Tracheal epithelial cell (primary cell): ENCODE measurements around the gene DNAAF2. TPM values are rescaled to one million over a fixed set of nuclear protein-coding genes. Genes with fewer than 3 reads are reported as not detected.

ENCODE experiments used
- total RNA-seq: library from RNA; depleted of rRNA; stranded (reverse); fragments of >200 nt; gene quantifications from 2 replicates; pipeline ENCODE4 v1.2.1, GENCODE V29; 2014

The DNAAF2 gene, protein sequence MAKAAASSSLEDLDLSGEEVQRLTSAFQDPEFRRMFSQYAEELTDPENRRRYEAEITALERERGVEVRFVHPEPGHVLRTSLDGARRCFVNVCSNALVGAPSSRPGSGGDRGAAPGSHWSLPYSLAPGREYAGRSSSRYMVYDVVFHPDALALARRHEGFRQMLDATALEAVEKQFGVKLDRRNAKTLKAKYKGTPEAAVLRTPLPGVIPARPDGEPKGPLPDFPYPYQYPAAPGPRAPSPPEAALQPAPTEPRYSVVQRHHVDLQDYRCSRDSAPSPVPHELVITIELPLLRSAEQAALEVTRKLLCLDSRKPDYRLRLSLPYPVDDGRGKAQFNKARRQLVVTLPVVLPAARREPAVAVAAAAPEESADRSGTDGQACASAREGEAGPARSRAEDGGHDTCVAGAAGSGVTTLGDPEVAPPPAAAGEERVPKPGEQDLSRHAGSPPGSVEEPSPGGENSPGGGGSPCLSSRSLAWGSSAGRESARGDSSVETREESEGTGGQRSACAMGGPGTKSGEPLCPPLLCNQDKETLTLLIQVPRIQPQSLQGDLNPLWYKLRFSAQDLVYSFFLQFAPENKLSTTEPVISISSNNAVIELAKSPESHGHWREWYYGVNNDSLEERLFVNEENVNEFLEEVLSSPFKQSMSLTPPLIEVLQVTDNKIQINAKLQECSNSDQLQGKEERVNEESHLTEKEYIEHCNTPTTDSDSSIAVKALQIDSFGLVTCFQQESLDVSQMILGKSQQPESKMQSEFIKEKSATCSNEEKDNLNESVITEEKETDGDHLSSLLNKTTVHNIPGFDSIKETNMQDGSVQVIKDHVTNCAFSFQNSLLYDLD
- total RNA-seq: 15.9 and 16.8 TPM in 2 replicates

DNA sequence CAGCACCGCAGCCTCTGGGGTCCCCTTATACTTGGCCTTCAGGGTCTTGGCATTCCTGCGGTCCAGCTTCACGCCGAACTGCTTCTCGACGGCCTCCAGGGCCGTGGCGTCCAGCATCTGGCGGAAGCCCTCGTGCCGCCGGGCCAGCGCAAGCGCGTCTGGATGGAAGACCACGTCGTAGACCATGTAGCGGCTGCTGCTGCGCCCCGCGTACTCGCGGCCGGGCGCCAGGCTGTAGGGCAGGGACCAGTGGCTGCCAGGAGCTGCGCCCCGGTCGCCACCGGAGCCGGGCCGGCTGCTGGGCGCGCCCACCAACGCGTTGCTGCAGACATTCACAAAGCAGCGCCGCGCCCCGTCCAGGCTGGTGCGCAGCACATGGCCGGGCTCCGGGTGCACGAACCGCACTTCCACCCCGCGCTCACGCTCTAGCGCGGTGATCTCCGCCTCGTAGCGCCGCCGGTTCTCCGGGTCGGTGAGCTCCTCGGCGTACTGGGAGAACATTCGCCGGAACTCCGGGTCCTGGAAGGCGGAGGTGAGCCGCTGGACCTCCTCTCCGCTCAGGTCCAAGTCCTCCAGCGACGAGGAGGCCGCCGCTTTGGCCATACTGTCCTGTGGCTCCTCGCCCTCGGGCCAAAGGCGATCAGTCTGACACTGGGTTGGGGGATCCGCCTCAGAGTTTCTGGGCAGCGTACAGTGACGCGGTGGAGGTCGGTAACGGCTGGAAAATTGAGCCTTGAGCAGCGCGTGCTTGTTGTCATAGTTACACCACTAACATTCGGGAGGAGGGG lies at the start of gene DNAAF2:
TSS of gene DNAAF2 (minus strand) at position 698 of the 788 bp plus-strand sequence. CDS start at position 603, 95 bp downstream.

DNA sequence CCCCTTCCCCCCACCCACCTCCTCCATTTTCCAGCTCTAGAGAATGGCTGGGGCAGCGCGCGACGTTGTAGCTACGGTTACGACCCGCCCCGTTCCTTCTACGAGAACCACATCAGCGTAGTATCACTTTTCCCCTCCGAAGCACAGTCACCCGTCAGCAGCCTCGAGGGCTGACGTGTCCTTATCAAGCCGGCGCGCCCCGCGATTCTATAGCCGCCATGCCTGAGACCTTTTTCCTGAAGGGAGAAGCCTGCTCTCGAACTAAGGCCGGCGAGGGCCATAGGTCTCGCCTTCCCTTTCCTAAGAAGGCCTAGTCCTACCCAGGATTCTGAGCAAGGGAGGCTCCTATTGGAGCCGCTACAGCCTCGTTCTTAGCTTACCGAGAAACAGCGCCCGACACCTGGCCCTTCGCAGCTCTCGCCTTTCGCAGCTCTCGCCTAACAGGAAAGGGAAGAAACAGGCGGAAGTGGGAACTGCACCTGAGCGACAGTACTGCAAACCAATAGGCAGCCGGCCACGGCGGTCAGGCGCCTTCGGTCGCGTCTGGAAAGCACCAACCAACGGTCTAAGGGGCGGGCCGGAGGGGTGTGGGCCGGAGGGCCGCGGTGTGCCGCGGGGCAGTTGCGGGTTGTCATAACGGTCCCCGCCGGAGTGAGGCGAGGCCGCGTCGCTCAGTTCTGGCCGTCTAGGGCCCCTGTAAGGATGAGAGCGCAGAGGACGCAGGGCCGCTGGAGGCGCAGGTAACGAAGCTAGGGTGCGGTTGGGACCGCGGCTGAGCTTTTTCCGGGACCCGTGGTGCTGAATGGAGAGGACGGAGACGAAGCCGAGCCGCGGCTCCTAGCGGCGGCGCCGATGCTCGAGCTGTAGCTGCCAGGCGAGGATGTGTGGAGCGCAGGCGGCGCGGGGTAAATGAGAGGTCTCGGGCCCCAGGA lies 14.6 kb downstream of the DNAAF2 start, which contains the start of the genes MGAT2 and RPL36AL:
TSS of gene MGAT2 (plus strand) at position 618 of the 932 bp plus-strand sequence. CDS start 470 bp downstream, outside the sequence.
TSS of gene RPL36AL (minus strand) at position 445 of the 932 bp plus-strand sequence. CDS start 1,522 bp downstream, outside the sequence.

DNA sequence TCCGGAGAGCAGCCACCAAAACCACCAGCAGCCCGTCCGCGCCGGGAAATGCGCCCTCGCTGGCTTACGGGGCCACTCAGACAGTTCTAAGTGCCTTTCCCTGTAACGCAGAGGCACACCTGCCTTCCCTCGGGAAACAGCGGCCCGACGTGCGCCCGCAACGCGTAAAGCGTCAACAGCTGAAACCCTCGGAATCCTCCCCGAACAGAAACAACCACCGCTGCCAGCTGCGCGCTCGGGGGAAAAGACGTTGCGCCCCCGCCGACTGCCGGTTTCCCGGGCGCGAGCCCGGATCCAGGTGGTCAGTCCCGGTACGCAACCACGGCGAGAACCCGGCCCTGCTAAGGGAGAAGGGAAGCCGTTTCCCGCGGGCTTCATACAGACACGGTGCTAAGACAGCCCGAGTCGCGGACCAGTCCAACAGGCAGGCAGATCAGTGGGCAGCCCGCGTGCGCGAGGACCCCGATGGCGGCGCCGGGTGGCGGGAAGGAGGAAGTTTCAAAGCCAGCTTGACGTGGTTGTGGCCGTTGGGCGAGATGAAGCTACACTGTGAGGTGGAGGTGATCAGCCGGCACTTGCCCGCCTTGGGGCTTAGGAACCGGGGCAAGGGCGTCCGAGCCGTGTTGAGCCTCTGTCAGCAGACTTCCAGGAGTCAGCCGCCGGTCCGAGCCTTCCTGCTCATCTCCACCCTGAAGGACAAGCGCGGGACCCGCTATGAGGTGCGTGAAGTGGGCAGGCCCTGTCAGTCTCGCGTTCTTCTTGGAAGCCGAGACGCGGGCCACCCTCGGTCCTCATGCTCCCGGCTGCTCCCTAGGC lies 36.4 kb downstream of the DNAAF2 start, which contains the start of gene LRR1:
TSS of gene LRR1 (plus strand) at position 456 of the 816 bp plus-strand sequence. CDS start at position 537, 81 bp downstream.

DNA sequence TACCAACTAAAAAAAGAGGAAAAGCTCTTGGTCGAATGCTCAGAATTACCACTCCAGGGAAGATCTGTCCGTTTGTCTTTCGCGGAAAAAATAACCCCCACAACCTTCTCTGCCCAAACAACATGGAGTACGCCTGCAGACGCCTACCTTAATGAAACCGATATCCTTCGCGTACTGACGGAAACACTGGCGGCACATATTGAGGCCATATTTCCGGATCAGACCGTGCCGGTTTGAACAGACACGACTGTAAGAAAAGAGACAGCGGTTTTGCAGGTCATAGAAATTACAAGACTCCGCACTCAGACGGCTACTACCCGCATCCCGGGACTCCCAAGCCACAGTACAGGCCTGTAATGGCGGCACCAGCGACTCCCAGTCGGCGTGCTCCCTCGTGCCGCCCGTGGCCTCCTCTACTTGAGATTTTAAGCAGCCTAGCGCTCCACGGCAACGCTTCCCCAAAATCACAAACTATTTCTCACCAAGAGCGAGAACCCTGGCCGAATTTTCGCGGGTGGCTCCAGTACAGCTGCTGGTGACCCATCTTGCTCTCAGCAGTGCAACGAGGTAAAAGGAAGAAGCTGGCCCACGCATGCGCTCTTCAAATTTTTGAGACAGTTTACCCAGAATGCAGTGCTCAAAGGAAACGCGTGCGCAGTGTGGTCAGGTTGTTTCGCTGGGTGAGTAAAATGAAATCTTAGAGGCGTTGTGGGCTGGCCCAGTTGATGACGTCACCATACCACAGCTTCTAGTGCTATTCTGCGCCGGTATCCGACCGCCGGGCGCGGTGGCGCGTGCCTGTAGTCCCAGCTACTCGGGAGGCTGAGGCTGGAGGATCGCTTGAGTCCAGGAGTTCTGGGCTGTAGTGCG lies 49.0 kb downstream of the DNAAF2 start, which contains the start of gene RPS29:
TSS of gene RPS29 (minus strand) at position 578 of the 870 bp plus-strand sequence. CDS start at position 544, 34 bp downstream.

Other genes with a start within 250 kb of the DNAAF2 start
- gene RPS29, start 48.9 kb downstream of the DNAAF2 start, total RNA-seq: 2,980 and 6,428 TPM in 2 replicates
- 8.1 and 8.2 TPM in 2 replicates for gene LRR1, start 36.3 kb downstream of the DNAAF2 start, total RNA-seq
- gene RPL36AL, start 14.6 kb downstream of the DNAAF2 start, total RNA-seq: 250 and 268 TPM in 2 replicates
- 51.3 and 52.2 TPM in 2 replicates for gene MGAT2, start 14.4 kb downstream of the DNAAF2 start, total RNA-seq
- 2.3 and 4.8 TPM in 2 replicates for gene POLE2, start 53.0 kb upstream of the DNAAF2 start, total RNA-seq
- gene KLHDC1, start 57.9 kb upstream of the DNAAF2 start, total RNA-seq: 0.43 and 0.72 TPM in 2 replicates
- gene KLHDC2, start 132.9 kb upstream of the DNAAF2 start, total RNA-seq: 44.3 and 76.1 TPM in 2 replicates
- 36.4 and 55.2 TPM in 2 replicates for gene NEMF, start 217.5 kb upstream of the DNAAF2 start, total RNA-seq